K562 (cell line): ENCODE data around the gene SCO1. TPM values are rescaled to one million over a fixed set of nuclear protein-coding genes. Genes with fewer than 3 reads are reported as not detected.
A peak's percentile ranks its signal among the peaks of the same experiment; 100 is the strongest.

Experiments
- ATAC-seq: fragments of 200-7000 bp; cut with Tn5 transposase; 3 replicates; pipeline ENCODE4 v1.9.1; 2020; ENCODE audit warnings: moderate library complexity
- BruUV-seq: library from RNA; stranded (reverse); fragments of 400-500 nt; replicated peaks from 2 replicates; lab custom pipeline; 2021; lab: Mats Ljungman, UMichigan
- CTCF ChIA-PET: fragments of 300-600 bp; formaldehyde crosslinking; extraction: SDS; loops from one replicate; lab custom pipeline; 2021; ENCODE audit warnings: low intra/inter-chr PET ratio; lab: Yijun Ruan, JAX
- POLR2A ChIA-PET: fragments of 300-600, 350-650 bp; sonication (Branson Sonifier 250); formaldehyde crosslinking; extraction: SDS; loops from one replicate; lab custom pipeline; 2021; ENCODE audit warnings: antibody characterized with exemption, inconsistent platforms; lab: Yijun Ruan, JAX
- DNase-seq, 4 experiments: peaks; one replicate each; pipeline versions ENCODE4 v3.0.0 to v3.0.0-alpha.2; 2011 to 2018; ENCODE audit warnings: low spot score in 3 of 4, mixed read lengths in 3 of 4; ENCODE audit errors: extremely low read depth in 1 of 4
- FAIRE-seq: peaks from 2 replicates; lab custom pipeline; 2011; peaks lifted over from hg19 to GRCh38; lab: Jason Lieb, UNC
- H2AFZ ChIP-seq: 2 replicates; pipeline ENCODE4 v1.6.0; 2011; ENCODE audit warnings: low read depth, low read length, control low read depth, inconsistent platforms
- H3K27ac ChIP-seq: fragments of 200-600 bp; 3 replicates; pipeline ENCODE4 v1.8.0; 2011; ENCODE audit warnings: low read depth, mild to moderate bottlenecking, control low read depth, inconsistent platforms, low read length, moderate library complexity, mixed read lengths; ENCODE audit errors: extremely low read depth
- H3K27me3 ChIP-seq, 2 experiments: fragments of 300-600 bp in 1 of 2; 2 replicates in 1 of 2; 3 replicates in 1 of 2; pipeline versions ENCODE4 v1.6.0 to v1.8.0; 2011; ENCODE audit warnings: inconsistent platforms in 2 of 2, low read length in 2 of 2, mild to moderate bottlenecking in 1 of 2, mixed read lengths in 1 of 2, moderate library complexity in 1 of 2; ENCODE audit not compliant: control insufficient read depth in 2 of 2, insufficient read depth in 2 of 2
- H3K36me3 ChIP-seq: fragments of 300-600 bp; 3 replicates; pipeline ENCODE4 v1.8.0; 2011; ENCODE audit warnings: mild to moderate bottlenecking, low read length, inconsistent platforms; ENCODE audit not compliant: control insufficient read depth, insufficient read depth
- H3K4me1 ChIP-seq, 2 experiments: fragments of 200-600 bp in 1 of 2; replicated peaks in 1 of 2; 2 replicates in 1 of 2; 3 replicates in 1 of 2; pipeline versions ENCODE4 v1.5.1 to v1.8.0; 2011; ENCODE audit warnings: inconsistent platforms in 2 of 2, low read length in 2 of 2, mild to moderate bottlenecking in 1 of 2, mixed read lengths in 1 of 2, moderate library complexity in 1 of 2; ENCODE audit not compliant: control insufficient read depth in 2 of 2, insufficient read depth in 2 of 2
- H3K4me2 ChIP-seq: 2 replicates; pipeline ENCODE4 v1.6.1; 2011; ENCODE audit warnings: low read length, control low read depth, inconsistent platforms, mixed read lengths; ENCODE audit not compliant: insufficient read depth
- H3K4me3 ChIP-seq: fragments of 200-600 bp; sonication (generic), shearing (Covaris generic); 2 replicates; pipeline ENCODE4 v1.5.1; 2016; ENCODE audit warnings: control low read depth, inconsistent platforms
- H3K79me2 ChIP-seq: fragments of 200-600 bp; 3 replicates; pipeline ENCODE4 v1.8.0; 2011; ENCODE audit warnings: low read length, inconsistent platforms; ENCODE audit not compliant: control insufficient read depth, insufficient read depth
- H3K9ac ChIP-seq, 2 experiments: 2 replicates each; pipeline versions ENCODE4 v1.6.0 to v1.6.1; 2011; ENCODE audit warnings: low read depth in 2 of 2, low read length in 2 of 2, control low read depth in 1 of 2, inconsistent platforms in 1 of 2, mild to moderate bottlenecking in 1 of 2, mixed read lengths in 1 of 2; ENCODE audit not compliant: insufficient read depth in 1 of 2
- H3K9me1 ChIP-seq: one replicate; pipeline ENCODE4 v1.6.0; 2011; ENCODE audit warnings: inconsistent platforms, mild to moderate bottlenecking, low read length, moderate library complexity; ENCODE audit not compliant: control insufficient read depth, insufficient read depth
- H3K9me3 ChIP-seq: replicated peaks from 2 replicates; pipeline ENCODE4 v1.5.1; 2011; ENCODE audit warnings: low read depth, low read length, inconsistent platforms; ENCODE audit not compliant: control insufficient read depth, insufficient read depth
- H4K20me1 ChIP-seq: replicated peaks from 2 replicates; pipeline ENCODE4 v1.6.1; 2011; ENCODE audit warnings: low read length, inconsistent platforms, mixed read lengths; ENCODE audit not compliant: control insufficient read depth, insufficient read depth
- ARID2 ChIP-seq: fragments of 450-650 bp; IDR thresholded peaks from 2 replicates; pipeline ENCODE4 v1.6.1; 2017; ENCODE audit warnings: antibody characterized with exemption, mild to moderate bottlenecking
- SIRT6 ChIP-seq: IDR thresholded peaks from one replicate; pipeline ENCODE4 v1.6.1; 2012; ENCODE audit warnings: low read depth, mild to moderate bottlenecking, control low read depth, inconsistent platforms, low read length, moderate library complexity
- SPI1 ChIP-seq: IDR thresholded peaks from 2 replicates; pipeline ENCODE4 v1.6.1; 2011; ENCODE audit warnings: low read depth, low read length, control low read depth, borderline replicate concordance
- ZNF282 ChIP-seq: sonication (generic); formaldehyde crosslinking; IDR thresholded peaks from 2 replicates; pipeline ENCODE4 v1.8.1; 2023; ENCODE audit warnings: missing genetic modification reagents
- ZNF316 ChIP-seq: fragments of 450-650 bp; IDR thresholded peaks from 2 replicates; pipeline ENCODE4 v1.6.1; 2016
- ZSCAN32 ChIP-seq: fragments of 450-650 bp; formaldehyde crosslinking; IDR thresholded peaks from 2 replicates; pipeline ENCODE4 v1.4.0; 2020; ENCODE audit warnings: mild to moderate bottlenecking, moderate library complexity
- WGBS: fragments of 100-300 bp; shearing (Covaris generic); methylation state at CpG from one replicate; pipeline ENCODE4 v1.1.6; 2016; ENCODE audit warnings: low coverage, mixed read lengths; ENCODE audit not compliant: insufficient coverage; ENCODE audit errors: missing lambda C conversion rate; 5-methylcytosine and 5-hydroxymethylcytosine counted together
- in situ Hi-C: fragments of 300-500 bp; cut with MboI; formaldehyde crosslinking; loops from 4 replicates; pipeline ENCODE4 v1.15.0; 2018; ENCODE audit warnings: inconsistent platforms, mixed read lengths
- intact Hi-C: fragments of 100-400 bp; cut with micrococcal nuclease; formaldehyde crosslinking; loops from 2 replicates; pipeline ENCODE4 v1.14.2; 2022
- polyA plus RNA-seq, 8 experiments: library from polyadenylated mRNA; depleted of rRNA in 4 of 8; stranded (reverse) in 5 of 8; unstranded in 3 of 8; fragments of >200 nt; fragmentation: Nextera tagmentation in 2 of 8; fragmentation: Illumina TruSeq in 1 of 8; extraction: Ambion mirVana in 2 of 8; extraction: Trizol in 1 of 8; gene quantifications; 2 replicates each; pipeline versions ENCODE4 v1.2.1 to v1.2.3, GENCODE V29; 2011 to 2014; ENCODE audit warnings: inconsistent platforms in 1 of 8, missing spikeins in 1 of 8
- total RNA-seq, 7 experiments: library from RNA; depleted of rRNA in 6 of 7; stranded (reverse); fragments of >200 nt in 6 of 7; fragmentation: Illumina TruSeq in 2 of 7; extraction: Trizol in 2 of 7; gene quantifications; 2 replicates each; pipeline versions ENCODE4 v1.2.1 to v1.2.3, GENCODE V29; 2011 to 2021; ENCODE audit warnings: low replicate concordance in 1 of 7
- TF ChIP-seq, protein P1 (sequence below): sonication (generic); formaldehyde crosslinking; IDR thresholded peaks from 2 replicates; pipeline ENCODE4 v1.8.1; 2022; ENCODE audit warnings: missing genetic modification reagents

The SCO1 gene
- total and polyA plus RNA-seq, 9 of the 15 experiments (the other 6 are each of a cell fraction or from before 2014, with no cell fraction given) = 7.1 to 40.9 (median 22.1) TPM

DNA sequence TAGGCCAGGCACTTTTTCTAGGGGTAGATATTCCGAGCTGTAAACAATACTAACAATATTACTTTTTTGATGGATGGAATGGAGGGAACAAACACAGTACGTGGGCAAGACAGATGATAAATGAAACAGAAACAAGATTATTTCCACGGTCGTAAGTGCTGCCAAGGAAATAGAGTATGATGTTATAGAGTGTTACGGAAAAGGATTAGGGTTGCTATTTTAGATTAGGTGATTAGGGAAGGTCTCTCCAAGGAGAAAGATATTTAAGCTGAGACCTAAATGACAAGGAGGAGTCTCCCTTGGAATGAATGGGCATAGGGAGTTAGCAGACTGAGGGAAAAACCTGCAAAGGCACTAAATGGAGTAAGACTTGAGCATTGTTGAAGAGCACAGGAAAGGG lies 8.4 kb upstream of the SCO1 start:
- H3K36me3 ChIP-seq = peaks cover 37% of the 10 kb centered on the region; the same call in 2 of the 3 replicates
- DNase-seq (no peak), FAIRE-seq (no peak), ATAC-seq (no peak)
- BruUV-seq = no TSS peak
- no peaks in the 10 kb centered on the region for H4K20me1 ChIP-seq
- H3K27me3 ChIP-seq = no peaks in the 10 kb centered on the region
- H3K9me3 ChIP-seq = no peaks in the 10 kb centered on the region
- no peak overlapping the region for H3K27ac ChIP-seq
- no peaks in the 10 kb centered on the region for H3K9me1 ChIP-seq
- H3K4me3 ChIP-seq = no peak overlapping the region
- no peak overlapping the region for H3K4me2 ChIP-seq
- intact Hi-C loops = no loop called here
- 95% methylated on average over 5 of the region's 5 CpGs for WGBS
- peaks cover 4% of the 10 kb centered on the region; the same call in 2 of the 3 replicates for H3K79me2 ChIP-seq
- no peak for TF ChIP-seq ZNF282 (CRISPR knock-in tag)
- no peak for TF ChIP-seq SIRT6
- no peak for TF ChIP-seq ARID2
- TF ChIP-seq, protein P1, sequence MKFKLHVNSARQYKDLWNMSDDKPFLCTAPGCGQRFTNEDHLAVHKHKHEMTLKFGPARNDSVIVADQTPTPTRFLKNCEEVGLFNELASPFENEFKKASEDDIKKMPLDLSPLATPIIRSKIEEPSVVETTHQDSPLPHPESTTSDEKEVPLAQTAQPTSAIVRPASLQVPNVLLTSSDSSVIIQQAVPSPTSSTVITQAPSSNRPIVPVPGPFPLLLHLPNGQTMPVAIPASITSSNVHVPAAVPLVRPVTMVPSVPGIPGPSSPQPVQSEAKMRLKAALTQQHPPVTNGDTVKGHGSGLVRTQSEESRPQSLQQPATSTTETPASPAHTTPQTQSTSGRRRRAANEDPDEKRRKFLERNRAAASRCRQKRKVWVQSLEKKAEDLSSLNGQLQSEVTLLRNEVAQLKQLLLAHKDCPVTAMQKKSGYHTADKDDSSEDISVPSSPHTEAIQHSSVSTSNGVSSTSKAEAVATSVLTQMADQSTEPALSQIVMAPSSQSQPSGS = no peak
- ChIA-PET POLR2A (no interaction called here), CTCF (no interaction called here)
- no peak overlapping the region for H2AFZ ChIP-seq
- H3K9ac ChIP-seq = no peak overlapping the region
- no peaks in the 10 kb centered on the region; a peak in 1 of 5 replicates for H3K4me1 ChIP-seq
- in situ Hi-C loops = no loop called here

DNA sequence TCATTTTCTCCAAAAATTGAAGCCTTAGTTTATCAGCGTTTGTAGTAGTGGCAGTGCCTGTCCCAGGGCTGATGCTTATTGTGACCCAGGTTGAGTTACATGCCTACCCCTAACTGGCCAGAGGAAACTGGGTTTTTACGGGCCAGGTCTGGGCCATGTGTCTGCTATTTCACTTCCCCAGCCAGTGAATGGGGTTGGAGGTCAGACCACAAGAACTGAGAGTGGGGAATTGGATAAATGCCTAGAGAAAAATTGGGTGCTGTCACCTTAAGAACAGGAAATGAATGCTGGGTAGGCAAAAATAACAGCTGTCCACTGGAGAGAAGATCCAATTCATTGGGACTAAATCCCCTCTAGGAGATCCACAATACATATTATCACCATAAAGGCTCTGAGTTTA lies 5.2 kb upstream of the SCO1 start:
- H3K79me2 ChIP-seq = peaks cover 21% of the 10 kb centered on the region
- no TSS peak for BruUV-seq
- in situ Hi-C loops = no loop called here
- TF ChIP-seq ZNF316 (peak; percentile 12; the same call in 1 of the 2 replicates), SPI1 (peak; percentile 33; the same call in 1 of the 2 replicates), ZSCAN32 (CRISPR knock-in tag) (no peak)
- TF ChIP-seq, all 486 proteins: peak for 2
- 30% methylated on average over 2 of the region's 2 CpGs for WGBS
- no peak for FAIRE-seq
- peak; percentile 26 for ATAC-seq
- no peaks in the 10 kb centered on the region for H3K27me3 ChIP-seq
- no peaks in the 10 kb centered on the region; a peak in 1 of 5 replicates for H3K4me1 ChIP-seq
- H3K9ac ChIP-seq = no peak overlapping the region
- H3K4me2 ChIP-seq = no peak overlapping the region
- CTCF ChIA-PET = no interaction called here
- intact Hi-C loops = no loop called here
- DNase-seq = peak in 2 of 4 experiments; percentile 11 to 33
- POLR2A ChIA-PET = no interaction called here
- no peaks in the 10 kb centered on the region for H4K20me1 ChIP-seq
- no peak overlapping the region for H3K27ac ChIP-seq
- peaks cover 24% of the 10 kb centered on the region; the same call in 2 of the 3 replicates for H3K36me3 ChIP-seq
- no peak overlapping the region for H2AFZ ChIP-seq
- no peaks in the 10 kb centered on the region for H3K9me3 ChIP-seq
- H3K4me3 ChIP-seq = no peak overlapping the region
- H3K9me1 ChIP-seq = no peaks in the 10 kb centered on the region
